ENCODE results near the gene TMEM256.

The TMEM256 gene

DNA sequence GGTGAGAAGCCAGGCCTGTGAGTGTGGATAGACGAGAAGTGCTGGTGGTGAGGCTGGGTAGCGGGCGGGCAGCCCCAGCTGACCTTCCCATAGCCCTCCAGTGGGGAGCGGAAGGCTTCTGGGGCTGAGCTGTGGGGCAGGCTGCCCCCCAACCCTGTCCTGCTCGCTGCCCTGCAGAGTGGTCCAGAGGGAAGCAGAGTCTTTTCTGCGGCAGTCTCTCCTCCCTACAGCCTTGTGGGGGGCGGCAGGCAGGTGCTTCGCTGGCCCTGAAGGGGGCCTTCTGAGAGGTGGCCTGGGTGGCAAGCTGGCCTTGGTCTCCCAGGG, 7.5 kb upstream of the TMEM256 start:
- Histone ChIP-seq H3K4me3 (ENCODE audit: insufficient read depth, low read length, poor library complexity, severe bottlenecking) (no peak overlapping the region), H3K9me3 (ENCODE audit: insufficient read depth, low read length) (no peaks in the 10 kb centered on the region), H3K27ac (ENCODE audit: low read depth, low read length) (no peak overlapping the region), H3K9ac (ENCODE audit: low read length) (no peak overlapping the region), H4K20me1 (ENCODE audit: low read depth, low read length) (no peaks in the 10 kb centered on the region), H3K27me3 (ENCODE audit: low read length) (no peaks in the 10 kb centered on the region), H2AFZ (ENCODE audit: low read depth, low read length, severe bottlenecking) (no peak overlapping the region), H3K9me2 (replicated peaks; ENCODE audit: insufficient read depth, low read length) (no peaks in the 10 kb centered on the region), H3K79me2 (ENCODE audit: insufficient read depth, low read length) (no peaks in the 10 kb centered on the region), H3K36me3 (ENCODE audit: low read length) (no peaks in the 10 kb centered on the region), H3F3A (ENCODE audit: insufficient read depth) (no peaks in the 10 kb centered on the region), H3K4me2 (ENCODE audit: low read depth, low read length, poor library complexity, severe bottlenecking) (no peak overlapping the region)
- TF ChIP-seq, protein P1, sequence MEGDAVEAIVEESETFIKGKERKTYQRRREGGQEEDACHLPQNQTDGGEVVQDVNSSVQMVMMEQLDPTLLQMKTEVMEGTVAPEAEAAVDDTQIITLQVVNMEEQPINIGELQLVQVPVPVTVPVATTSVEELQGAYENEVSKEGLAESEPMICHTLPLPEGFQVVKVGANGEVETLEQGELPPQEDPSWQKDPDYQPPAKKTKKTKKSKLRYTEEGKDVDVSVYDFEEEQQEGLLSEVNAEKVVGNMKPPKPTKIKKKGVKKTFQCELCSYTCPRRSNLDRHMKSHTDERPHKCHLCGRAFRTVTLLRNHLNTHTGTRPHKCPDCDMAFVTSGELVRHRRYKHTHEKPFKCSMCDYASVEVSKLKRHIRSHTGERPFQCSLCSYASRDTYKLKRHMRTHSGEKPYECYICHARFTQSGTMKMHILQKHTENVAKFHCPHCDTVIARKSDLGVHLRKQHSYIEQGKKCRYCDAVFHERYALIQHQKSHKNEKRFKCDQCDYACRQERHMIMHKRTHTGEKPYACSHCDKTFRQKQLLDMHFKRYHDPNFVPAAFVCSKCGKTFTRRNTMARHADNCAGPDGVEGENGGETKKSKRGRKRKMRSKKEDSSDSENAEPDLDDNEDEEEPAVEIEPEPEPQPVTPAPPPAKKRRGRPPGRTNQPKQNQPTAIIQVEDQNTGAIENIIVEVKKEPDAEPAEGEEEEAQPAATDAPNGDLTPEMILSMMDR (IDR thresholded peaks at IDR 0.05; ENCODE audit: insufficient read depth, low read length, poor library complexity, severe bottlenecking) = no peak
- no peak for TF ChIP-seq EZH2phosphoT487 (conservative IDR thresholded peaks at IDR 0.05; ENCODE audit: low read length)

DNA sequence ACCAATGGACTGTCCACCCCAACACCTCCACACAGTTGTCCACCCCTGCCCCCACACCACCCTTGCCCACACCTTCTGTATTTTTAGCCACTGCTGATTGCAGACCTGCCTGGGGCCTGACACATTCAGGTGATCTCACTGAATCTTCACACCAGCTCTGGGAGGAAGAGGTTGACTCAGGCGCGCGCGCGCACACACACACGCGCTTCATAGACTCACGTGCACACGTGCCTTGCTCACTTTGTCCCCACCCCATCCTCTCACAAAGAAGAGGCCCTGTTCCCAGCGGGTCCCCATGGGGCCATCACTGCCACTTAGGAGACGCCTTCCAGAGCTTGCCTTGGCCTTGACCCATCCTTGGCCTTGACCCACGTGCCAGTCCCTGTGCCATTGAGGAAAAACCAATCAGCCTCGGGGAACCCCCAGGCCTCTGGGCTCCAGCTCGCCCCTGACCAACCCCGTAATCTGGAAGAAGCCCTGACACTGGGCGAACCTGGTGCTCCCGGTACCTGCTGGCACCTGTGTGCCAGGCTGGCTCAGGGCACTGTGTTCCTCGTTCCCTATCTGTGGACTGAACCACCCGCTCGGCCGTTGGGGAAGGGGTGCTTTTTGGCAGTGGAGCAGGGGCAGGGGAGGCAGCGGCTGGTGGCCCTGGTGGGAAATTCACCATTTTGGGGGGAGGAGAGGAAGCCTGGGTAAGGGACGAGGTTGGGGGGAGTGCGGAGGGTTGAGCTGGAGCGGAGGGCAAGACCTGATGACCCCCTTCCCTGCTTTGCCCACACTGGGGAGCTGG, 6.9 kb upstream of the TMEM256 start:
- no peaks in the 10 kb centered on the region for H4K20me1 ChIP-seq (ENCODE audit: low read depth, low read length)
- H3K9me2 ChIP-seq (replicated peaks; ENCODE audit: insufficient read depth, low read length) = no peaks in the 10 kb centered on the region
- no peaks in the 10 kb centered on the region for H3K79me2 ChIP-seq (ENCODE audit: insufficient read depth, low read length)
- no peak overlapping the region for H3K9ac ChIP-seq (ENCODE audit: low read length)
- H3K27me3 ChIP-seq (ENCODE audit: low read length) = no peaks in the 10 kb centered on the region
- no peak for TF ChIP-seq EZH2phosphoT487 (conservative IDR thresholded peaks at IDR 0.05; ENCODE audit: low read length)
- TF ChIP-seq, protein P1 (IDR thresholded peaks at IDR 0.05; ENCODE audit: insufficient read depth, low read length, poor library complexity, severe bottlenecking) = no peak
- no peak overlapping the region for H3K4me3 ChIP-seq (ENCODE audit: insufficient read depth, low read length, poor library complexity, severe bottlenecking)
- no peak overlapping the region for H2AFZ ChIP-seq (ENCODE audit: low read depth, low read length, severe bottlenecking)
- H3K27ac ChIP-seq (ENCODE audit: low read depth, low read length) = no peak overlapping the region
- H3F3A ChIP-seq (ENCODE audit: insufficient read depth) = no peaks in the 10 kb centered on the region
- no peaks in the 10 kb centered on the region for H3K9me3 ChIP-seq (ENCODE audit: insufficient read depth, low read length)
- H3K36me3 ChIP-seq (ENCODE audit: low read length) = no peaks in the 10 kb centered on the region
- no peak overlapping the region for H3K4me2 ChIP-seq (ENCODE audit: low read depth, low read length, poor library complexity, severe bottlenecking)

DNA sequence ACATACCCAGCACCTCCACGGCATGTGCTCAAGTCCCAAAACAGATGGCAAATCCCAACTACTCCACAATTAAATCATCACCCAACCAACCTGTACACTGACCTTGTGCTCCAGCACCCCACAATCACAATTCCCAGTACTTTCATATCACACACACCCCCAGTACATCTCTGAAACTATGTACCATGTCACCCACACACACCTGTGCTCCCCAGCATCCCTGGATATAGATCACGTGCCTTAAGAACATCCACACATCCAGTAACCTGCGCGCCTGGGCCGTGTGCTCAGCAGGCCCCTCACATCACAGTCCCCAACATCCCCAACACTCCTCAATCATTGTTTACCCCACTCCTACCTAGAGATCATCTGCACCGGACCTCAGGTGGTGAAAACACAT, 5.8 kb upstream of the TMEM256 start:
- H3K27ac ChIP-seq (ENCODE audit: low read depth, low read length) = no peak overlapping the region
- no peaks in the 10 kb centered on the region for H3K27me3 ChIP-seq (ENCODE audit: low read length)
- H3K9ac ChIP-seq (ENCODE audit: low read length) = no peak overlapping the region
- H3F3A ChIP-seq (ENCODE audit: insufficient read depth) = no peaks in the 10 kb centered on the region
- H3K79me2 ChIP-seq (ENCODE audit: insufficient read depth, low read length) = no peaks in the 10 kb centered on the region
- H4K20me1 ChIP-seq (ENCODE audit: low read depth, low read length) = no peaks in the 10 kb centered on the region
- H3K9me2 ChIP-seq (replicated peaks; ENCODE audit: insufficient read depth, low read length) = no peaks in the 10 kb centered on the region
- no peaks in the 10 kb centered on the region for H3K9me3 ChIP-seq (ENCODE audit: insufficient read depth, low read length)
- no peak overlapping the region for H3K4me3 ChIP-seq (ENCODE audit: insufficient read depth, low read length, poor library complexity, severe bottlenecking)
- H3K4me2 ChIP-seq (ENCODE audit: low read depth, low read length, poor library complexity, severe bottlenecking) = no peak overlapping the region
- H2AFZ ChIP-seq (ENCODE audit: low read depth, low read length, severe bottlenecking) = no peak overlapping the region
- TF ChIP-seq EZH2phosphoT487 (conservative IDR thresholded peaks at IDR 0.05; ENCODE audit: low read length) = no peak
- TF ChIP-seq, protein P1 (IDR thresholded peaks at IDR 0.05; ENCODE audit: insufficient read depth, low read length, poor library complexity, severe bottlenecking) = no peak
- H3K36me3 ChIP-seq (ENCODE audit: low read length) = no peaks in the 10 kb centered on the region

All from SU-DHL-6 (cell line).